WI38 (cell line): ENCODE measurements around the gene ING5.

Source experiments
- H3K4me3 ChIP-seq: 2 replicates; pipeline ENCODE4 v1.5.1; 2011; ENCODE audit warnings: low read depth, mild to moderate bottlenecking, control low read depth, low read length
- CTCF ChIP-seq: IDR thresholded peaks from 2 replicates; pipeline ENCODE4 v1.5.1; 2012; ENCODE audit warnings: low read depth, mild to moderate bottlenecking, control low read depth, low read length

The ING5 gene

GRCh38 chr2:241673189-241673663 lies 28.6 kb upstream of the ING5 start:
- no peak overlapping the region for H3K4me3 ChIP-seq
- no peak for TF ChIP-seq CTCF

- H3K4me3 ChIP-seq: no peak overlapping the region
- TF ChIP-seq CTCF: no peak
Observed at GRCh38 chr2:241673797-241674725, 27.8 kb upstream of the ING5 start.

GRCh38 chr2:241675885-241676284 lies 26.0 kb upstream of the ING5 start:
- no peak overlapping the region for H3K4me3 ChIP-seq
- no peak for TF ChIP-seq CTCF

GRCh38 chr2:241676665-241677064 lies 25.2 kb upstream of the ING5 start:
- no peak for TF ChIP-seq CTCF
- H3K4me3 ChIP-seq: no peak overlapping the region

- no peak overlapping the region for H3K4me3 ChIP-seq
- TF ChIP-seq CTCF: no peak
Observed at GRCh38 chr2:241677392-241677791, 24.4 kb upstream of the ING5 start.

GRCh38 chr2:241678307-241678706 lies 23.5 kb upstream of the ING5 start:
- TF ChIP-seq CTCF: no peak
- no peak overlapping the region for H3K4me3 ChIP-seq

GRCh38 chr2:241678784-241679540 lies 22.9 kb upstream of the ING5 start:
- no peak for TF ChIP-seq CTCF
- no peak overlapping the region for H3K4me3 ChIP-seq
